HUES6 (cell line): ENCODE measurements around the gene CASP9.
A peak's percentile ranks its signal among the peaks of the same experiment; 100 is the strongest.
"Not testable (repeated sequence)": the region's sequence is repeated elsewhere in the genome, so short reads cannot be mapped to it uniquely, and the experiment has no call there.

Experiments used
- H3K27ac ChIP-seq: 2 replicates; pipeline ENCODE4 v1.7.0; 2013; ENCODE audit warnings: low read depth, mild to moderate bottlenecking, low read length, inconsistent platforms
- H3K27me3 ChIP-seq: 2 replicates; pipeline ENCODE4 v1.6.1; 2013; ENCODE audit warnings: low read length; ENCODE audit not compliant: control insufficient read depth, insufficient read depth
- H3K36me3 ChIP-seq: 2 replicates; pipeline ENCODE4 v1.6.1; 2013; ENCODE audit warnings: low read length; ENCODE audit not compliant: control insufficient read depth, insufficient read depth
- H3K4me1 ChIP-seq: 2 replicates; pipeline ENCODE4 v1.6.1; 2013; ENCODE audit warnings: low read length; ENCODE audit not compliant: control insufficient read depth, insufficient read depth
- H3K4me3 ChIP-seq: 2 replicates; pipeline ENCODE4 v1.5.1; 2013; ENCODE audit warnings: low read depth, low read length
- H3K9ac ChIP-seq: one replicate; pipeline ENCODE4 v1.6.1; 2013; ENCODE audit warnings: mild to moderate bottlenecking, low read length
- H3K9me3 ChIP-seq: 2 replicates; pipeline ENCODE4 v1.6.1; 2013; ENCODE audit warnings: low read depth, low read length; ENCODE audit not compliant: control insufficient read depth, insufficient read depth

CASP9 gene

GRCh38 chr1:15525050-15526020 lies 1.3 kb upstream of the CASP9 start:
- 0 out of 2 replicates have a peak, but pooled peaks cover 1% of the 10 kb centered on the region for H3K36me3 ChIP-seq
- H3K27ac ChIP-seq: no peak overlapping the region
- H3K9ac ChIP-seq: no peak overlapping the region

GRCh38 chr1:15524283-15525049 lies 451 bp upstream of the CASP9 start:
- H3K27me3 ChIP-seq: no peaks in the 10 kb centered on the region
- H3K9me3 ChIP-seq: no peaks in the 10 kb centered on the region
- H3K36me3 ChIP-seq: no peaks in the 10 kb centered on the region
- H3K4me1 ChIP-seq: peaks cover 10% of the 10 kb centered on the region
- H3K4me3 ChIP-seq: peak overlapping the region; percentile 97
- peak overlapping the region; percentile 96 for H3K9ac ChIP-seq
- peak overlapping the region; percentile 97 for H3K27ac ChIP-seq

More at GRCh38 chr1:15525050-15526020, 1.3 kb upstream of the CASP9 start:
- Histone ChIP-seq H3K9me3 (no peaks in the 10 kb centered on the region), H3K4me3 (peak overlapping the region; percentile 84), H3K27me3 (no peaks in the 10 kb centered on the region), H3K4me1 (peaks cover 10% of the 10 kb centered on the region)

- H3K27ac ChIP-seq: peak overlapping the region; percentile 15; the same call in 1 of the 2 replicates
- H3K4me1 ChIP-seq: peaks cover 10% of the 10 kb centered on the region
- peak overlapping the region; percentile 79 for H3K4me3 ChIP-seq
- H3K36me3 ChIP-seq: no peaks in the 10 kb centered on the region; the same call in 1 of the 2 replicates
- H3K27me3 ChIP-seq: no peaks in the 10 kb centered on the region
- H3K9me3 ChIP-seq: no peaks in the 10 kb centered on the region
- H3K9ac ChIP-seq: peak overlapping the region; percentile 63
Measured at GRCh38 chr1:15523104-15524020, 653 bp downstream of the CASP9 start.

- Histone ChIP-seq H3K9ac (no peak overlapping the region), H3K4me1 (peaks cover 10% of the 10 kb centered on the region), H3K4me3 (no peak overlapping the region), H3K36me3 (no peaks in the 10 kb centered on the region; the same call in 1 of the 2 replicates), H3K27ac (no peak overlapping the region), H3K9me3 (no peaks in the 10 kb centered on the region), H3K27me3 (no peaks in the 10 kb centered on the region)
Measured at GRCh38 chr1:15522551-15522950, 1.5 kb downstream of the CASP9 start.

- H3K9me3 ChIP-seq, H3K4me3 ChIP-seq, H3K9ac ChIP-seq, H3K36me3 ChIP-seq, H3K27me3 ChIP-seq, H3K27ac ChIP-seq: not testable (repeated sequence)
- H3K4me1 ChIP-seq: peaks cover 10% of the 10 kb centered on the region
Measured at GRCh38 chr1:15521206-15521906, 2.7 kb downstream of the CASP9 start.

- no peak overlapping the region for H3K4me3 ChIP-seq
- H3K27ac ChIP-seq: no peak overlapping the region
- peaks cover 8% of the 10 kb centered on the region for H3K4me1 ChIP-seq
- H3K9ac ChIP-seq: no peak overlapping the region
- H3K36me3 ChIP-seq: peaks cover 10% of the 10 kb centered on the region; the same call in 1 of the 2 replicates
- no peaks in the 10 kb centered on the region for H3K27me3 ChIP-seq
- H3K9me3 ChIP-seq: no peaks in the 10 kb centered on the region
Measured at GRCh38 chr1:15519625-15520024, 4.4 kb downstream of the CASP9 start.

GRCh38 chr1:15515022-15515663 lies 8.9 kb downstream of the CASP9 start:
- H3K36me3 ChIP-seq: peaks cover 17% of the 10 kb centered on the region; the same call in 1 of the 2 replicates
- H3K27me3 ChIP-seq: no peaks in the 10 kb centered on the region
- no peak overlapping the region for H3K9ac ChIP-seq
- H3K4me1 ChIP-seq: no peaks in the 10 kb centered on the region; the same call in 1 of the 2 replicates
- H3K9me3 ChIP-seq: no peaks in the 10 kb centered on the region
- no peak overlapping the region for H3K27ac ChIP-seq
- H3K4me3 ChIP-seq: no peak overlapping the region

- H3K27ac ChIP-seq, H3K27me3 ChIP-seq, H3K9me3 ChIP-seq, H3K4me3 ChIP-seq, H3K4me1 ChIP-seq, H3K9ac ChIP-seq: not testable (repeated sequence)
- H3K36me3 ChIP-seq: peaks cover 17% of the 10 kb centered on the region; the same call in 1 of the 2 replicates
Measured at GRCh38 chr1:15514557-15514956, 9.5 kb downstream of the CASP9 start.

GRCh38 chr1:15513919-15514318 lies 10.1 kb downstream of the CASP9 start:
- Histone ChIP-seq H3K4me3 (no peak overlapping the region), H3K36me3 (peaks cover 17% of the 10 kb centered on the region; the same call in 1 of the 2 replicates), H3K9ac (no peak overlapping the region), H3K27me3 (no peaks in the 10 kb centered on the region), H3K9me3 (no peaks in the 10 kb centered on the region), H3K4me1 (peaks cover 6% of the 10 kb centered on the region; the same call in 1 of the 2 replicates), H3K27ac (no peak overlapping the region)
